Glutamatergic neuron (in vitro differentiated cells): ENCODE data around the gene CD320. TPM values are rescaled to one million over a fixed set of nuclear protein-coding genes. Genes with fewer than 3 reads are reported as not detected.

Experiments
- DNase-seq: peaks from one replicate; pipeline ENCODE4 v3.0.0; 2022
- H3K27ac Mint-ChIP-seq: one replicate; pipeline ENCODE4 v1.8.0; 2020; ENCODE audit warnings: mild to moderate bottlenecking, mixed read lengths, inconsistent platforms; ENCODE audit not compliant: unreplicated experiment
- H3K27me3 Mint-ChIP-seq: one replicate; pipeline ENCODE4 v1.8.0; 2020; ENCODE audit warnings: mild to moderate bottlenecking, moderate library complexity, mixed read lengths, inconsistent platforms; ENCODE audit not compliant: unreplicated experiment
- H3K36me3 Mint-ChIP-seq: one replicate; pipeline ENCODE4 v1.8.0; 2020; ENCODE audit warnings: mild to moderate bottlenecking, mixed read lengths, inconsistent platforms; ENCODE audit not compliant: unreplicated experiment
- H3K4me1 Mint-ChIP-seq: one replicate; pipeline ENCODE4 v1.8.0; 2020; ENCODE audit warnings: mild to moderate bottlenecking, low read depth, mixed read lengths, inconsistent platforms; ENCODE audit not compliant: unreplicated experiment
- H3K4me3 Mint-ChIP-seq: one replicate; pipeline ENCODE4 v1.8.0; 2020; ENCODE audit warnings: mild to moderate bottlenecking, mixed read lengths, inconsistent platforms; ENCODE audit not compliant: unreplicated experiment
- H3K9me3 Mint-ChIP-seq: one replicate; pipeline ENCODE4 v1.8.0; 2020; ENCODE audit warnings: mild to moderate bottlenecking, moderate library complexity, mixed read lengths, inconsistent platforms; ENCODE audit not compliant: unreplicated experiment
- total RNA-seq: library from RNA; stranded (reverse); fragmentation: NEBNext Ultra II Directional; extraction: Animal tissue kit (Norgen Biotek cat#: 25700); gene quantifications from one replicate; pipeline ENCODE4 v1.2.1, GENCODE V29; 2021; ENCODE audit not compliant: unreplicated experiment
- TF ChIP-seq, protein P1 (sequence below): fragments of 200-600 bp; sonication (generic); IDR thresholded peaks from one replicate; pipeline ENCODE4 v1.5.0; 2021; ENCODE audit not compliant: partially characterized antibody, unreplicated experiment

The CD320 gene
- total RNA-seq, 1 donor from 2014 or later, result 45.1 TPM

DNA sequence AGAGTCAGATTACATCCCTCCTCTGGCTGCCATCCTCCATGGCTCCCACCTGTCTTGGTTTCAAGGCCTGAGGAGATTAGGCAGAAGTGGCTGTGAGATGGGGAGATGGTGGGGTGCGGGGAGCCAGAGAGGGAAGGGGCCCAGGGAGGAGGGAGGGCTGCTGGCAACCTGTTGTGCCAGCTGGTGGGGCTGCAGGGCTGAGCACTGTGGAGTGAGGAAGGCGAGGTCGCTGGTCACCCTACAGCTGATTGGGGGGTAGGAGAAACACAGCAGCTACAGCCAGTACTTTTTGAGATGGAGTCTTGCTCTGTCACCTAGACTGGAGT, 48.3 kb downstream of the CD320 start:
- Mint-ChIP-seq H3K27ac (no peak overlapping the region), H3K27me3 (peaks cover 5% of the 10 kb centered on the region), H3K9me3 (peaks cover 3% of the 10 kb centered on the region), H3K4me3 (no peak overlapping the region), H3K4me1 (no peaks in the 10 kb centered on the region), H3K36me3 (no peaks in the 10 kb centered on the region)
- no peak for DNase-seq
- TF ChIP-seq, protein P1, sequence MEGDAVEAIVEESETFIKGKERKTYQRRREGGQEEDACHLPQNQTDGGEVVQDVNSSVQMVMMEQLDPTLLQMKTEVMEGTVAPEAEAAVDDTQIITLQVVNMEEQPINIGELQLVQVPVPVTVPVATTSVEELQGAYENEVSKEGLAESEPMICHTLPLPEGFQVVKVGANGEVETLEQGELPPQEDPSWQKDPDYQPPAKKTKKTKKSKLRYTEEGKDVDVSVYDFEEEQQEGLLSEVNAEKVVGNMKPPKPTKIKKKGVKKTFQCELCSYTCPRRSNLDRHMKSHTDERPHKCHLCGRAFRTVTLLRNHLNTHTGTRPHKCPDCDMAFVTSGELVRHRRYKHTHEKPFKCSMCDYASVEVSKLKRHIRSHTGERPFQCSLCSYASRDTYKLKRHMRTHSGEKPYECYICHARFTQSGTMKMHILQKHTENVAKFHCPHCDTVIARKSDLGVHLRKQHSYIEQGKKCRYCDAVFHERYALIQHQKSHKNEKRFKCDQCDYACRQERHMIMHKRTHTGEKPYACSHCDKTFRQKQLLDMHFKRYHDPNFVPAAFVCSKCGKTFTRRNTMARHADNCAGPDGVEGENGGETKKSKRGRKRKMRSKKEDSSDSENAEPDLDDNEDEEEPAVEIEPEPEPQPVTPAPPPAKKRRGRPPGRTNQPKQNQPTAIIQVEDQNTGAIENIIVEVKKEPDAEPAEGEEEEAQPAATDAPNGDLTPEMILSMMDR, result no peak

DNA sequence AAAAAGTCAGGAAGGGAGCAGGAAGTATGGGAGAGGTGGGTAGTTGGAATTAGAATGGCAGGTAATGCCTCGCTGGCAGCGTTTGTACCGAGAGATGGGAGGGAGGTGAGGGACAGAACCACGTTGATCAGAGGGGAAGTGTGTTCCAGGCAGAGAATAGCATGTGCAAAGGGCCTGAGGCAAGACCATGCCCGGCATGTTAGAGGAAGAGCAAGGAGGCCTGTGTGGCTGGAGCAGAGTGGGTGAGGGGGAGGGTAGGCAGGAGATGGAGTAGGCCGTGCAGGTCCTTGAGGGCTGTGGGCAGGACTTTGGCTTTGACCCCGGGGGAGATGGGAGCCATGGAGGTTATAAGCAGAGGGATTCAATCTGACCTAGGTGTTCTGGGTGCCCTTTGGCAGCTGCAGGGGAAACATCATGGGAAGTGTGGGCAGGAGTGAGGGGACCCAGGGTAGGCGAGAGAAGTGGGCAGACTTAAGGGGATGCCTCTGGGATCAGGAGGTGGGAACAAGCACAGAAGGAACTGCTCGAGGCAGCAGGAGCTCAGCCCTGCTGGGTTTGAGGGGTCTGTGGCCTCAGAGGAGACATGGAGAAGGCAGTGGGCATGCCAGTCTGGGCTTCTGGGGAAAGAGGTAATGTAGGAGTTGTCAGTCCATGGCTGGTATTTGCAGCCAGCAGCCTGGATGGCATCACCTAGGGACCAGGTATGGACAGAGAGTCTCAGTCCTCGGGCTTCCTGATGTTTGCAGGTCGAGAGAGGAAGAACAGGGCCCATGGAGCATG, 48.8 kb downstream of the CD320 start:
- Mint-ChIP-seq H3K27ac (no peak overlapping the region), H3K9me3 (peaks cover 3% of the 10 kb centered on the region), H3K4me3 (no peak overlapping the region), H3K4me1 (no peaks in the 10 kb centered on the region), H3K36me3 (no peaks in the 10 kb centered on the region), H3K27me3 (peaks cover 5% of the 10 kb centered on the region)
- no peak for DNase-seq
- TF ChIP-seq, protein P1, result no peak

DNA sequence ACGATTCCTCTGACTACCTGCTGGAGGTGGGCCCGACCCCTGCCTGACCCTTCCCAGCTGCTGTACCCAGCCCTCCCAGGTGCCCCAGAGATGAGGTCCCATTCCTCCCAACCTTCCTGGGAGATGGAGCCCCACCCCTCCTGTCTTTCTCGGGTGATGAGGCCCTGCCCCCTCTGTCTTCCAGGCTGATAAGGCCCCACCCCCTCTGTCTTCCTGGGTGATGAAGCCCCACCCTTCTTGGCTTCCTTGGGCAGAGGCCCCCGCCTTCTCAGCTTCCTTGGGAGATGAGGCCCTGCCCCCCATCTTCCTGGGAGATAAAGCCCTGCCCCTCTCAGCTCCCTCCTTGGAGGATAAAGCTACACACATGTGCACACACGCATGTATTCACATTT, 51.1 kb downstream of the CD320 start:
- no peak for DNase-seq
- Mint-ChIP-seq H3K4me3 (no peak overlapping the region), H3K27ac (no peak overlapping the region), H3K36me3 (no peaks in the 10 kb centered on the region), H3K4me1 (no peaks in the 10 kb centered on the region), H3K9me3 (peaks cover 3% of the 10 kb centered on the region), H3K27me3 (peaks cover 5% of the 10 kb centered on the region)
- TF ChIP-seq, protein P1, result no peak

DNA sequence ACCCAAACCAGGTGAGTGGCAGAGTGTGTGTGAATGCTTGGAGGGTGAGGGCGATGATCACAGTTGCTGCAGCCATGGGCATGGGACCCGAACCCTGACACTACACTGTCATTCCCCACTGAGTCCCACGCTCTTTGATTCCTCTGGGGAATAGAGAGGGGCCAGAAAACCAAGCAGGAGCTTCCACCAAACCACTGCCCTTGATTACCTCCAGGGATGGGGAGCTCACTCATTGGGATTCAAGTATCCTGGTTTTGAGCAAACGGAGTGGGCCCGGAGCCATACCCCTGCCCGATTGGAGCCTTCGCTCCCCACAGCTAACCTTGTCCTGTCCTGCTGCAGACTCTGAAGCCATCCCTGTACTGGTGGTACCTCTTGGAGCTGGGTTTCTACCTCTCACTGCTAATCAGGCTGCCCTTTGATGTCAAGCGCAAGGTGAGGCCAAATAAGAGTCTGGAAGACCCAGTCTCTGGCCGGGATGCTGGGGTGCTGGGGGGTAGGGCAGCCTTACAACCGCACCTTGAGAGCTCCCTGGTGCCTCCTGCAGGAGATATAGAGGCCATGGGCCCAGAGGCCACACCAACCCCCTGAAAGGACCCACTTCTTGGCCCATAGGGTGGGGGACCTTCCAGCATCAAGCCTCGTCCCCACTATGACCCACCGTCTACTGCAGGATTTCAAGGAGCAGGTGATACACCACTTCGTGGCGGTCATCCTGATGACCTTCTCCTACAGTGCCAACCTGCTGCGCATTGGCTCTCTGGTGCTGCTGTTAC, 51.7 kb downstream of the CD320 start:
- no peaks in the 10 kb centered on the region for H3K36me3 Mint-ChIP-seq

More for the DNA sequence above, 51.7 kb downstream of the CD320 start:
- H3K27me3 Mint-ChIP-seq, result peaks cover 5% of the 10 kb centered on the region
- TF ChIP-seq, protein P1, result no peak
- H3K4me3 Mint-ChIP-seq, result no peak overlapping the region
- no peaks in the 10 kb centered on the region for H3K4me1 Mint-ChIP-seq
- H3K27ac Mint-ChIP-seq, result no peak overlapping the region
- DNase-seq, result no peak
- peaks cover 3% of the 10 kb centered on the region for H3K9me3 Mint-ChIP-seq
